ENCODE data around the gene FRMPD4.

The FRMPD4 gene

GRCh38 chrX:12423346-12423745 lies 285.1 kb downstream of the FRMPD4 start:
- no peak for DNase-seq
- TF ChIP-seq GATA1 (IDR thresholded peaks at IDR 0.05; ENCODE audit: low read depth, low read length) (no peak), POLR2A (IDR thresholded peaks at IDR 0.05; ENCODE audit: low read length) (no peak)

GRCh38 chrX:12425496-12425895 lies 287.2 kb downstream of the FRMPD4 start:
- no peak for DNase-seq
- no peak for TF ChIP-seq GATA1 (IDR thresholded peaks at IDR 0.05; ENCODE audit: low read depth, low read length)
- no peak for TF ChIP-seq POLR2A (IDR thresholded peaks at IDR 0.05; ENCODE audit: low read length)

- no peak for TF ChIP-seq POLR2A (IDR thresholded peaks at IDR 0.05; ENCODE audit: low read length)
- no peak for TF ChIP-seq GATA1 (IDR thresholded peaks at IDR 0.05; ENCODE audit: low read depth, low read length)
- no peak for DNase-seq
Measured at GRCh38 chrX:12426420-12426819, 288.1 kb downstream of the FRMPD4 start.

GRCh38 chrX:12434493-12434892 lies 296.2 kb downstream of the FRMPD4 start:
- TF ChIP-seq POLR2A (IDR thresholded peaks at IDR 0.05; ENCODE audit: low read length) (no peak), GATA1 (IDR thresholded peaks at IDR 0.05; ENCODE audit: low read depth, low read length) (no peak)
- no peak for DNase-seq

GRCh38 chrX:12439416-12439815 lies 301.1 kb downstream of the FRMPD4 start:
- TF ChIP-seq POLR2A (IDR thresholded peaks at IDR 0.05; ENCODE audit: low read length) (no peak), GATA1 (IDR thresholded peaks at IDR 0.05; ENCODE audit: low read depth, low read length) (no peak)
- no peak for DNase-seq

GRCh38 chrX:12440246-12440645 lies 302.0 kb downstream of the FRMPD4 start:
- DNase-seq = no peak
- TF ChIP-seq POLR2A (IDR thresholded peaks at IDR 0.05; ENCODE audit: low read length) (no peak), GATA1 (IDR thresholded peaks at IDR 0.05; ENCODE audit: low read depth, low read length) (no peak)

- no peak for TF ChIP-seq GATA1 (IDR thresholded peaks at IDR 0.05; ENCODE audit: low read depth, low read length)
- TF ChIP-seq POLR2A (IDR thresholded peaks at IDR 0.05; ENCODE audit: low read length) = no peak
- DNase-seq = no peak
Measured at GRCh38 chrX:12441381-12442128, 303.3 kb downstream of the FRMPD4 start.

- no peak for DNase-seq
- no peak for TF ChIP-seq GATA1 (IDR thresholded peaks at IDR 0.05; ENCODE audit: low read depth, low read length)
- TF ChIP-seq POLR2A (IDR thresholded peaks at IDR 0.05; ENCODE audit: low read length) = no peak
Measured at GRCh38 chrX:12443534-12444098, 305.3 kb downstream of the FRMPD4 start.

GRCh38 chrX:12446342-12447075 lies 308.2 kb downstream of the FRMPD4 start:
- no peak for DNase-seq
- TF ChIP-seq GATA1 (IDR thresholded peaks at IDR 0.05; ENCODE audit: low read depth, low read length) = no peak
- TF ChIP-seq POLR2A (IDR thresholded peaks at IDR 0.05; ENCODE audit: low read length) = no peak

- DNase-seq = no peak
- TF ChIP-seq GATA1 (IDR thresholded peaks at IDR 0.05; ENCODE audit: low read depth, low read length) (no peak), POLR2A (IDR thresholded peaks at IDR 0.05; ENCODE audit: low read length) (no peak)
Measured at GRCh38 chrX:12447448-12448064, 309.3 kb downstream of the FRMPD4 start.

- DNase-seq = no peak
- no peak for TF ChIP-seq GATA1 (IDR thresholded peaks at IDR 0.05; ENCODE audit: low read depth, low read length)
- TF ChIP-seq POLR2A (IDR thresholded peaks at IDR 0.05; ENCODE audit: low read length) = no peak
Measured at GRCh38 chrX:12452268-12452667, 314.0 kb downstream of the FRMPD4 start.

GRCh38 chrX:12460929-12461328 lies 322.7 kb downstream of the FRMPD4 start:
- TF ChIP-seq GATA1 (IDR thresholded peaks at IDR 0.05; ENCODE audit: low read depth, low read length) (no peak), POLR2A (IDR thresholded peaks at IDR 0.05; ENCODE audit: low read length) (no peak)

GRCh38 chrX:12463052-12463451 lies 324.8 kb downstream of the FRMPD4 start:
- no peak for DNase-seq
- TF ChIP-seq POLR2A (IDR thresholded peaks at IDR 0.05; ENCODE audit: low read length) (no peak), GATA1 (IDR thresholded peaks at IDR 0.05; ENCODE audit: low read depth, low read length) (no peak)

More at GRCh38 chrX:12460929-12461328, 322.7 kb downstream of the FRMPD4 start:
- DNase-seq = no peak

- DNase-seq = no peak
- TF ChIP-seq POLR2A (IDR thresholded peaks at IDR 0.05; ENCODE audit: low read length) (no peak), GATA1 (IDR thresholded peaks at IDR 0.05; ENCODE audit: low read depth, low read length) (no peak)
Measured at GRCh38 chrX:12463873-12464272, 325.6 kb downstream of the FRMPD4 start.
